Breast epithelium (tissue), 4 donors: ENCODE results near the gene SNTG2. TPM values are rescaled to one million over a fixed set of nuclear protein-coding genes. Genes with fewer than 3 reads are reported as not detected.

Source experiments
- DNase-seq, 2 donors: peaks; one replicate each; pipeline ENCODE4 v3.0.0-alpha.2; 2019; ENCODE audit warnings: low spot score in 2 of 2
- H3K27ac ChIP-seq, 2 donors: fragments of 200-600 bp; sonication (generic) in 1 of 2; one replicate each; pipeline ENCODE4 v1.5.1; 2016 to 2019; ENCODE audit warnings: mild to moderate bottlenecking in 1 of 2
- H3K27me3 ChIP-seq, 2 donors: fragments of 200-600 bp; sonication (generic) in 1 of 2; one replicate each; pipeline versions ENCODE4 v1.5.1 to v1.6.0; 2017 to 2019; ENCODE audit warnings: control low read depth in 1 of 2, mild to moderate bottlenecking in 1 of 2
- H3K36me3 ChIP-seq: fragments of 200-600 bp; one replicate; pipeline ENCODE4 v1.5.1; 2019
- H3K4me1 ChIP-seq, 2 donors: fragments of 200-600 bp; sonication (generic); one replicate each; pipeline ENCODE4 v1.5.1; 2016 to 2019; ENCODE audit warnings: control low read depth in 1 of 2
- H3K4me3 ChIP-seq, 3 donors: fragments of 200-600 bp; sonication (generic); 1 replicate in 2 of 3; 2 replicates in 1 of 3; pipeline ENCODE4 v1.5.1; 2016 to 2019; ENCODE audit warnings: mild to moderate bottlenecking in 3 of 3, moderate library complexity in 2 of 3
- H3K9me3 ChIP-seq, 2 donors: fragments of 200-600 bp; sonication (generic) in 1 of 2; one replicate each; pipeline ENCODE4 v1.5.1; 2016 to 2019; ENCODE audit warnings: control low read depth in 1 of 2
- POLR2A ChIP-seq: fragments of 450-650 bp; IDR thresholded peaks from one replicate; pipeline ENCODE4 v1.6.1; 2016; ENCODE audit warnings: antibody characterized with exemption, mild to moderate bottlenecking, moderate library complexity
- POLR2AphosphoS5 ChIP-seq, 3 donors: sonication (generic); formaldehyde crosslinking; IDR thresholded peaks; one replicate each; pipeline ENCODE4 v1.6.1; 2017; ENCODE audit warnings: antibody characterized with exemption in 3 of 3
- intact Hi-C: fragments of 100-400 bp; cut with DNase I; formaldehyde crosslinking; loops from one replicate; pipeline ENCODE4 v1.15.1; 2023; ENCODE audit warnings: low total_unique reads
- total RNA-seq, 3 donors: library from RNA; depleted of rRNA; stranded (reverse); fragments of >200 nt; gene quantifications; one replicate each; pipeline ENCODE4 v1.1.0, GENCODE V29; 2016
- TF ChIP-seq, protein P1 (sequence below), 3 donors: fragments of 450-650 bp; IDR thresholded peaks; one replicate each; pipeline ENCODE4 v1.5.1; 2016 to 2017; ENCODE audit warnings: antibody characterized with exemption in 3 of 3, mild to moderate bottlenecking in 3 of 3, moderate library complexity in 3 of 3

Gene SNTG2
- total RNA-seq, 3 donors from 2014 or later, result 4.6 to 7.4 (median 6.0) TPM

- no peaks in the 10 kb centered on the region for H3K36me3 ChIP-seq
- H3K4me1 ChIP-seq, result no peaks in the 10 kb centered on the region
- intact Hi-C loops, result no loop called here
- no peaks in the 10 kb centered on the region for H3K9me3 ChIP-seq
- peaks cover 0 to 5% of the 10 kb centered on the region in 2 donors for H3K27me3 ChIP-seq
- TF ChIP-seq POLR2A (no peak), POLR2AphosphoS5 (IDR thresholded peaks at IDR 0.05) (no peak)
- TF ChIP-seq, protein P1, sequence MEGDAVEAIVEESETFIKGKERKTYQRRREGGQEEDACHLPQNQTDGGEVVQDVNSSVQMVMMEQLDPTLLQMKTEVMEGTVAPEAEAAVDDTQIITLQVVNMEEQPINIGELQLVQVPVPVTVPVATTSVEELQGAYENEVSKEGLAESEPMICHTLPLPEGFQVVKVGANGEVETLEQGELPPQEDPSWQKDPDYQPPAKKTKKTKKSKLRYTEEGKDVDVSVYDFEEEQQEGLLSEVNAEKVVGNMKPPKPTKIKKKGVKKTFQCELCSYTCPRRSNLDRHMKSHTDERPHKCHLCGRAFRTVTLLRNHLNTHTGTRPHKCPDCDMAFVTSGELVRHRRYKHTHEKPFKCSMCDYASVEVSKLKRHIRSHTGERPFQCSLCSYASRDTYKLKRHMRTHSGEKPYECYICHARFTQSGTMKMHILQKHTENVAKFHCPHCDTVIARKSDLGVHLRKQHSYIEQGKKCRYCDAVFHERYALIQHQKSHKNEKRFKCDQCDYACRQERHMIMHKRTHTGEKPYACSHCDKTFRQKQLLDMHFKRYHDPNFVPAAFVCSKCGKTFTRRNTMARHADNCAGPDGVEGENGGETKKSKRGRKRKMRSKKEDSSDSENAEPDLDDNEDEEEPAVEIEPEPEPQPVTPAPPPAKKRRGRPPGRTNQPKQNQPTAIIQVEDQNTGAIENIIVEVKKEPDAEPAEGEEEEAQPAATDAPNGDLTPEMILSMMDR (IDR thresholded peaks at IDR 0.05), result no peak
- DNase-seq, result no peak
- no peak overlapping the region for H3K27ac ChIP-seq
- H3K4me3 ChIP-seq, result no peak overlapping the region
These were observed 348.4 kb downstream of the SNTG2 start for GRCh38 chr2:1299043-1299442.

GRCh38 chr2:1300284-1300683, 349.6 kb downstream of the SNTG2 start:
- no peaks in the 10 kb centered on the region for H3K36me3 ChIP-seq
- peaks cover 0 to 5% of the 10 kb centered on the region in 2 donors for H3K27me3 ChIP-seq
- no peak overlapping the region for H3K4me3 ChIP-seq
- DNase-seq, result no peak
- TF ChIP-seq POLR2AphosphoS5 (IDR thresholded peaks at IDR 0.05) (no peak), POLR2A (no peak)
- TF ChIP-seq, protein P1 (IDR thresholded peaks at IDR 0.05), result no peak
- intact Hi-C loops, result no loop called here
- no peak overlapping the region for H3K27ac ChIP-seq
- H3K4me1 ChIP-seq, result no peaks in the 10 kb centered on the region
- H3K9me3 ChIP-seq, result no peaks in the 10 kb centered on the region

- H3K9me3 ChIP-seq, result no peaks in the 10 kb centered on the region
- no peaks in the 10 kb centered on the region for H3K4me1 ChIP-seq
- H3K27ac ChIP-seq, result no peak overlapping the region
- no peak overlapping the region for H3K4me3 ChIP-seq
- DNase-seq, result no peak
- intact Hi-C loops, result no loop called here
- peaks cover 0 to 4% of the 10 kb centered on the region in 2 donors for H3K27me3 ChIP-seq
- no peaks in the 10 kb centered on the region for H3K36me3 ChIP-seq
- no peak for TF ChIP-seq POLR2AphosphoS5 (IDR thresholded peaks at IDR 0.05)
- TF ChIP-seq, protein P1 (IDR thresholded peaks at IDR 0.05), result no peak
These were observed 350.4 kb downstream of the SNTG2 start for GRCh38 chr2:1301056-1301455.

- H3K4me1 ChIP-seq, result no peaks in the 10 kb centered on the region
- TF ChIP-seq, protein P1 (IDR thresholded peaks at IDR 0.05), result no peak
- TF ChIP-seq POLR2A (no peak), POLR2AphosphoS5 (IDR thresholded peaks at IDR 0.05) (no peak)
- intact Hi-C loops, result no loop called here
- H3K36me3 ChIP-seq, result no peaks in the 10 kb centered on the region
- DNase-seq, result no peak
- no peaks in the 10 kb centered on the region for H3K9me3 ChIP-seq
- no peak overlapping the region for H3K27ac ChIP-seq
- no peaks in the 10 kb centered on the region for H3K27me3 ChIP-seq
- H3K4me3 ChIP-seq, result no peak overlapping the region
These were observed 354.8 kb downstream of the SNTG2 start for GRCh38 chr2:1305342-1306013.

GRCh38 chr2:1306014-1306686, 355.5 kb downstream of the SNTG2 start:
- TF ChIP-seq, protein P1 (IDR thresholded peaks at IDR 0.05), result no peak
- Histone ChIP-seq H3K4me1 (no peaks in the 10 kb centered on the region), H3K4me3 (no peak overlapping the region), H3K36me3 (no peaks in the 10 kb centered on the region), H3K27ac (no peak overlapping the region), H3K27me3 (no peaks in the 10 kb centered on the region), H3K9me3 (no peaks in the 10 kb centered on the region)
- intact Hi-C loops, result no loop called here
- no peak for DNase-seq
